ENCODE measurements around the gene KLF15.

Gene KLF15

DNA sequence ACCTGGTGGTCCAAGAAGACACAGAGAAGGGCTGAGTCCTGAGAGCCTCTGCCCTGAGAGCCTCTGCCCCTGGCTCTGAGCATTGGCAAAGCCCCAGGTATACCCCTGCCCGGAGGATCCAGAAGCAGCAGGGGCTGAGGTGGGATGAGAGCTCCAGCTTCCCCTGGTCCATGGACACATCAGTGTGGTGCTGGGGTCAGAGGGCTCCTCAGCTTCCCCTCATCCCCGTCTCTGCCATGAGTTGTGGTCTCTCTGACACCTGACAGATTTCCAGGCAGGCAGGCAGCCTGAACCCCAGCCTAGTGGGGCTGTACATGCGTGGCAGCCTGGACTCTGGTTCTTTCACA, 3.5 kb upstream of the KLF15 start:
- no peak for DNase-seq (ENCODE audit: low read depth)

DNA sequence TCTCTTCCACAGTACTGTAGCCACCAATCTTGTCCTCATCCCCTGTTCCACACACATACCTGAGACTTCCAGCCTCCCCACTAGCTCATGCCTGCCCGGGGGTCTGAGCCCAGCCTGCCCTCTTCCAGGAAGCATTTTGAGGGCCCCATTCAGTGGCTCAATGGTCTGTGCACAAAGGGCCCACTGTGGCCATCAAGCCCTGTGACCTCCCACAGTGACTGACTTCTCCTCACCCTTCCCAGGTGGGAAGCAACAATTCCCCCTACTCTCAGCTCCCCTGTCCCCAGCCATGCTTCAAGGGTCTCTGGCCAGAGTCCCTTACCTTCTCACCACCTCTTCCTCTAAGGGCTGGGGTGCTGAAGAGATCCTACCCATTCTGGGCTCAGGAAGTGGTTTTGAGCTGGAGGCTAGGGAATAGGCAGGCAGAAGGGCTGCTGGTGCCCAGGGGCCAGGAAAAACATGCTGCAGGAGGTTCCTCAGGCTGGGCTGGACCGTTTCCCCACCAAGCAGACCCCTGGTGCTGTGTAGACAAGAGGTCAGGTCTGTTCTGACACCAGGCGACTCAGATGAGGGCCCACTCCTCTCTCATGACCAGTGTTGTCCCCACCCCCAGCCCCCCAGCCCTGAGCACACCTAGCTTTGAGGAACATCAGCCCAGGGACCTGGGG, 3.0 kb upstream of the KLF15 start:
- no peak for DNase-seq (ENCODE audit: low read depth)

DNA sequence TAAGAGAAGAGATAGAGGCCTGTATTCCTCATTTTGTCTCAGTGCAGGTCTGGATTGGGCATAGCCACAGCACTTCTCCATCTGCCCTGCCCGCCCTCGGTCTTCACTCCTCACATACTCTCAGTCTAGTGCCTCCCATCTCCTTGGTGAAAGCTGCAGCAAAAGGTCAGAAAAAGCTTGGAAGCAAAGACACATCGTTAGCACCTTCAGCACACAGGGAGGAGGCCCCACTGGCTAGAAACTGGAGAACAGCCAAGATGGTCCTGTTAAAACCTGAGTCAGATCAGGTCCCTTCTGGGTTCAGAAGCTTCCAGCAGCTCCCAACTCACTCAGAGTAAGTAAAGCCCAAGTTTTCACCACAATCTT, 1.6 kb upstream of the KLF15 start:
- DNase-seq (ENCODE audit: low read depth), result no peak

- DNase-seq (ENCODE audit: low read depth), result no peak
Measured at GRCh38 chr3:126358038-126358815, 1.0 kb upstream of the KLF15 start.

- no peak for DNase-seq (ENCODE audit: low read depth)
Measured at GRCh38 chr3:126356373-126357264, 589 bp downstream of the KLF15 start.

GRCh38 chr3:126355777-126356372, 1.3 kb downstream of the KLF15 start:
- peak; percentile 29 for DNase-seq (ENCODE audit: low read depth)

DNA sequence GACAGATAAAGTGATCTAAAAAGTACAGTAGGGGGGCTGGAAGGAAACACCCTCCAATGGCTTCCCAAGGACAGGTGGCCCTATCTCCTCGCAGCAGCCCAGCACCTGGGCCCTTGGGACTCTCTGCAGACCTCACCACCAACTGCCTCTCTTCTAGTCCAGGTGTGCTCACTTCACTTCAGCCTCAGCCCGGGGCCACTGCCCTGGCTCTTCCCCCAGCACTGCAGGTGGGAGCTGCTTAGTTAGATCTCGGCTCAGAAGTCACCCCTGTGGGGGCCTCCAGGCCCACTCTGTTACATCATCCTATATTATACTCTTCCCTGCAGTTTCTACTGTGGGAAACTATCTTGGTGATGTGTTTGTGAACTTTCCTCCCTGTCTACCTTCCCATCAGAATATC, 2.0 kb downstream of the KLF15 start:
- DNase-seq (ENCODE audit: low read depth), result no peak

DNA sequence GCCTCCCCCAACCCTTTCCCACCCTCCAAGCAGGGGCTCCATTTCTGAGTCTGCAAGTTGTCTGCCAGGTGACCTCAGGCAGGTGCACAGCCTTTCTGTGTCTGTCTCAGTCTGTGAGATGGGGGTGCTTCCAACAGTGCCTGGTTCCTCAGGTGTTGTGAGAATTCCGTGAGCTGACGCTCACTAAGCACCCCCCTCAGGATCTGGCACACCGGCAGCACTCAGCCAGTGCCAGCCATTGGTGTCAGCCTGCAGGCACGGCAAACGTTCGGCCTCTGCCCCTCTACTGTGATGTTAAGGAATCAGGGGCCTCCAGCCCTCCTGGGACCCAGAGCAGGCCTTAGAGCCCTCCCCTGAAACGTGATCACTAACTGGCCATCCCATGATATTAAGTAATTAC, 2.4 kb downstream of the KLF15 start:
- no peak for DNase-seq (ENCODE audit: low read depth)

GRCh38 chr3:126353694-126354321, 3.4 kb downstream of the KLF15 start:
- no peak for DNase-seq (ENCODE audit: low read depth)

DNA sequence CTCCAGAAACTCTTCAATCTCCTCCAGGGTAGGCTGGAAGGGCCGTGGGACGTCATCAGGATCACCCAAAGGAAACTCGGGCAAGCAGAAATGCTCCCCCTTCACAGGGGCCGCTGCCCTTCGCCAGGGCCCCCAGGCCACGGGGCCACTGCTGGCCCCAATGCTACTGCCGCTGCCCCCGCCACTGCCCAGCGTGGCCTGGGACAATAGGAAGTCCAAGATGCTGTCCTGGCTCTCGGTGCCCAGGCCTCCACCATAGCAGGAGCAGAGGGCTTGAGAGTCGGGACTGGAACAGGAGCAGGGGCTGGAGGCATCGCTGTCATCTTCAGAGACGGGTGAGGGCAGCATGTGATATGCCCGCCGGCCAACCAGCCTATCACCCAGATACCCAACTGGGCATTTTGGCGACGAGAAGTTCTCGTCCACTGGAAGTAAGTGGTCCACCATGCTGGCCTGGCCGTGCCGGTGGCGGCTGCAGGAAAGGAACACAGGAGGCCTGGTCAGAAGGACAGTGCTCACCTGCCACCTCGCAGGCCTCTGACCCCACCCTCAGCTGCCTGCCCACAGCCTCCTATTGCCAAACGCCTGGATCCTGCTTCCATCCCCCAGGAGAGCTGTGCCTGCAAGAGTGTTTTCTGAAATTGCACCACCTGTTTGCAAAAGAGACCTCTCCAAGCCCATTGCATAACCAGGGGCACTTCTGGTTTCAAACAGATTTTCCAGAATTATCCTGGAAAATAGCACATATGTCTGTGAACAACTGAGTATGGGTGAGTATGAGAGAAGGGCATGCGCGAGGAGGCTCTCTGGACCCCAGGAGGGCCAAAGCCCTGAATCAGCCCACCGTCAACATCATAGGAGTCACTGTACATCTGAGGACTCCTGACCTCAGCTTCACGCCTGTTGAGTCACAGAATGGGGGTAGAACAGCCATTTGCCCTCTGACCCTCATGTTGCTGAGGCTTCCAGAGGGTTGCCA, 4.4 kb downstream of the KLF15 start:
- DNase-seq (ENCODE audit: low read depth), result no peak

DNA sequence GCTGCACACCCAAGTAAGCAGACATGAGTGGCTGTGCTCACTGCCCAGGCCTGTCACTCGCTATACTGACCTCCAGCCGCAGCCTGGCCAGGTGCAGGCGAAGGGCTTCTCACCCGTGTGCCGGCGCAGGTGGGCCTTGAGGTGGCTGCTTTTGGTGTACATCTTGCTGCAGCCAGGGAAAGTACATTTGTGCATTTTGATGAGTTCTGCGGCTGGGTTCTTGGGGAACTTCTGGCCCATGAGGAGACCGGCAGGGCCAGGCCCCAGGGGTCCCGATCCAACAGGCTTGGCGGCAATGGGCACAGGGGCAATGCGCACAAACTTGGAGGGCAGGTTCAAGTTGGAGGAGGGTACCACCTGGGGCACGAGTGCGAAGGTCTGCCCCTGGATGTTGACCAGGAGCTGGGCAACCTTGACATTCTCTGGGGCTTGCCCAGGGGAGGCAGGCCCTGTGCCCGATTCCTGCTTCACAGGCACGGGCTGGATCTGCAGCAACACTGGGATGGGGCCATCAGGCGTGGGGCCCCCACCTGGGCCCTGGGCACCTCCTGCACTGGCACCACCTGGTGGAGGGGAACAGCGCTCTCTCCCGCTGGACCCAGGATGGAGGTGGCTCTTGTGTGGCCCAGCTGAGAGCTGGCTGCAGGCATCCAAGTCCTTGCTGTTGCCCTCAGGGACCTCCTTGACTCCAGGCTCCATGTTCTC, 5.3 kb downstream of the KLF15 start:
- DNase-seq (ENCODE audit: low read depth), result no peak

GRCh38 chr3:126351086-126351770, 6.0 kb downstream of the KLF15 start:
- DNase-seq (ENCODE audit: low read depth), result no peak

DNA sequence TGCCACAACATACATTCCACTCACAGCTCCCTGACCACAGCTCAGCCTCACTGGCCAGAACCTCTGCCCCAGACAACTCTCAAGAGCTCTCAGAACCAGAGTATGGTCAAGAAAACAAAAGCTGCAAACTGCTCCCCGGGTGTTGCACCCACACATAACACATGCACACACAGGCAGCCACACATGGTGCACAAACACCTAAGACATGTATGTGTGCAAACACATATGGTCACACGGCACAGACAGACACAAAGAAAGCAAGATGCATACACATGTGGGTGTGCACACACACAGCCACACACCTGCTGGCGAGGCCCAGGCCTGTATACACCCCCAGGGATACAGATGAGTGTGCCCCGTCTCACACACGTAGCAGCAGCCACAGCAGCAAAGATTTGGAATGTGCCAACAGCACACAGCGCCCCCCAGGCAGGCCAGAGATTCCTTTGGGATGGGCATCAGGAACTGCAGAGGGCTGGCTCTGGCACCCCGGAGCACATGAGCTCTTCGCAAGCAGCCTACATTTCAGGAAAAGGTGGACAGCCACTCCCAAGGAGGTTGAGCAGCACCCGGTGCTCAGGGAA, 6.6 kb downstream of the KLF15 start:
- no peak for DNase-seq (ENCODE audit: low read depth)

- DNase-seq (ENCODE audit: low read depth), result no peak
Measured at GRCh38 chr3:126349611-126350501, 7.4 kb downstream of the KLF15 start.

GRCh38 chr3:126349071-126349470, 8.1 kb downstream of the KLF15 start:
- no peak for DNase-seq (ENCODE audit: low read depth)

DNA sequence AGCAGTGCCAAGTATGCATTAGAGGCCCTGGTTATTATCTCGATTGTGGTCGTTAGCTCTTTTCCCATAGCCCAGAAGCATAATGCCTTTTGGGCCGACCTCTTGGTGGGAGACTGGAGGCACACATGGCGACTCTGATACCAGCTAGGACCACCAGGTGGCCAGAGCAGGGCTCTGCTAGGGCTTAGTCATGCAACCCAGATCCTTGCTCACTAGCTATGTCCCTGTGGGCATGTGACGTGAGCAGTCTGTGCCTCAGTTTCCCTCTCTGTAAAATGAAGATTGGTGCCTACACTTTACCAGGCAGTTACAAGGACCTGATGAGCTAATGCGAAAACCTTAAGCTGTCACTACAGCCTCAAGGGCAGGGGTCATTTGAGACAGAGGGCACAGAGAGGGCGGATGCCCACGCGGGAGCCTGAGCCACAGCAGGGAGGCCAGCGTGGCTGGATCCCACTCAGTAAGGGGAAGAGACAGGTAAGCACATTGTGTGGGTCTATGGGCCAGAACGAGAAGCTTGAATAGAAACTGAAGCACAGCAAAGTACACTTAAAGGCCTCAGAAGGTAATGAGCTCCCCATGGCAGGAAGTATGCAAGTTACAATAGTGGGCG, 8.8 kb downstream of the KLF15 start:
- no peak for DNase-seq (ENCODE audit: low read depth)

DNA sequence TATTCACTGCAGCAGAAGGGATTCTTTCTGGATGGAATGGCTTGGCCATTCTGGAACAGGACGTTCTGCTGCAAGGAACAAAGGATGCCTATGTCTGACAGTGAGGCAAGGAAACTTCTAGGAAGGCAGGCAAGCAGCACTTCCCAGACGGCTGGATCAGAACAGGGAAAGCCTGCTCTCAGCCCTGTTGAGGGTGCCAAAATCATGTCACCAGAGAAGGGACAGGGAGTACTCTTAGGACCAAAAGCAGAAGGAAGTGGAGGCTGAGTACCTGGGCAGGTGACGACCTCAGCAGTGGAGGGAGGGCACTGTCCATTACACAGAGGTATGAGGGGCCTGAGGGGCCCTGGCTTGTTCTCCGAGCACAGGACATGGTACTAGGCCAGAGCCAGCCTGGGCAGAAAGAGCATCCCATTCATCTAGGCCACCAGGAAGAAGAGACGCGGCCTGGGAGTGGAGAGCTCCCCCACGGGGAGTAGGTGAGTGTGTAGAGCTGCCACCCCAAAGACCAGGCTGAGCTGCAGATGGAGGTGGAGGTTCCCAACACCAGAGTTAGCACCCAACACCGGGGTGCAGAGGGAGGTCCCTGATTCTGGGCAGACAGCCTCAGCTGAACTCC, 9.6 kb downstream of the KLF15 start:
- DNase-seq (ENCODE audit: low read depth), result no peak
